SKM-1 (cell line): ENCODE data around the gene GINS1.

Source experiments
- DNase-seq: peaks from one replicate; lab custom pipeline; 2025; ENCODE audit not compliant: unreplicated experiment; lab: John Stamatoyannopoulos, UW

GINS1 gene

DNA sequence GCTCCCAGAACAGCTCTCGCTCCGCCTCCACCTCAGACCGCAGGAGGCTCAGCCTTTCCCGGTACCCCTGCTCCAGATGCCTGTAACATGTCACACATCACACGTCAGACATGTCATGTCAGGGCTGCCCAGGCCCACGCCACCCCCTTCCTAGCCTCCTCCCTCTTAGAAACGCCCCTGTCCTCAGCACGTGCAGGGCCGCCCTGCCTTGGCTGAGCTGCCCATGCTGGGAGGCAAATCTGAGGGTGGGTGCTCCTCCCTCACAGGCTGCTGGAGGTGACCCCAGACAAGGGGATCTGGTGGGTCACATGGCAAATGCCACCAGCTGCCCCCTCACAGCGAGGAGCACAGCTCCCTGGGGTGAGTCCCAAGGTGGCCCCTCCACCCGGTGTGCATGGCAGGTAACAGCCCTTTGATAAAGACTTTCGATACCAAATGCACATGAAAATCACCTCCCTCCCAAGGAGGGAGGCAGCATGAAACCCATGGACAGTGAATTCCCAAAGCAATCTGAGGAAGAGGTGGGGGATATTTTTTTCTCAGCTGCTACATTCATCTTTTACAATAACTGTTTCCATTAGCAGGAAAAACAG lies 84.1 kb downstream of the GINS1 start:
- no peak for DNase-seq

DNA sequence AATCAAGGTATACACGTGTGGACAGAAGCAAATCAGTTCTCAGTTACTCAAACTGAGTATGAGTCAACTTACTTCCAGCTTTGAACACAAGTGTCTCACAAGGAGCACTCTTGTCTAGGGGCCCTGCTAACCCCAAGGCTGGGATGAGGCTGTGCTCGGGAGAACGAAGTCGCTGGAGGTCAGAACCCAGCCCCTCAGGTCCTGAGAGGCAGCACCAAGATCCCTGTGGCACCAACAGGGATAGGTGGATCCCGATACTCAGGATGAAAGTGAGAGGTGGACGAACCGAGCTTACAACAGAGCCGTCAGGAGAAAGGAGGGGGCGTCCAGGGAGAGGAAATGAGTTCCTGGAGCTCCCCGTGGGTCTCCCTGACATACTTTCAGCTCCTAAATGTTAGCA lies 85.7 kb downstream of the GINS1 start:
- DNase-seq = no peak

DNA sequence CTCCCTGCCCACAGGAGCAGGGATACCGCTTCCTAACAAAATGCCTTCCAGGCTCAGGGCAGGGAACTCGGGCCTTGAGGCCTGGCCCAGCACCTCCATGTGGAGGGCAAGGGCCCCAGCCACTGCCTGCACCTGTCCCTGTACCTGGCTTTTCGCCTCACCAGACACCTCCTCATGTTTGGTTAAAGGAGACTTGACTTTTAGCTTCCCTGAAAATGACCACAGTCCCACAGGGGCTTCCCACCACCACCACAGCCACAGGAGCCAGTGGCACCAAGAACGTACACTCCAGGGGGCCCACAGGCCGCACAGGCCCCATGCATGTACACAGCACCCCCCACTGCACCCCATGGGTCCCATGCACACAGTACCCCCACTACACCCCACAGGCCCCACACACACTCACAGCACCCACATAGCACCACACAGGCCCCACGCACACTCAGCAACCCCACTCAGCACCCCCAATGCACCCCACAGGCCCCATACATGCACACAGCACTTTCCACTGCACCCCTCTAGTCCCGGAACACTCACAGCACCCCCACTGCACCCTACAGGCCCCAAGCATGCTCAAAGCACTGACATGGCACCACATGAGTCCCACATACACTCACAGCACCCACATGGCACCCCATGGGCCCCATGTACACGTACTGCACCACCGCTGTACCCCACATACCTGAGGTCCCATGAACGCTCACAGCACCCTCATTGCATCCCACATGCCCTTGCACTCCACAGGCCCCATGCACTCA lies 86.5 kb downstream of the GINS1 start:
- no peak for DNase-seq

DNA sequence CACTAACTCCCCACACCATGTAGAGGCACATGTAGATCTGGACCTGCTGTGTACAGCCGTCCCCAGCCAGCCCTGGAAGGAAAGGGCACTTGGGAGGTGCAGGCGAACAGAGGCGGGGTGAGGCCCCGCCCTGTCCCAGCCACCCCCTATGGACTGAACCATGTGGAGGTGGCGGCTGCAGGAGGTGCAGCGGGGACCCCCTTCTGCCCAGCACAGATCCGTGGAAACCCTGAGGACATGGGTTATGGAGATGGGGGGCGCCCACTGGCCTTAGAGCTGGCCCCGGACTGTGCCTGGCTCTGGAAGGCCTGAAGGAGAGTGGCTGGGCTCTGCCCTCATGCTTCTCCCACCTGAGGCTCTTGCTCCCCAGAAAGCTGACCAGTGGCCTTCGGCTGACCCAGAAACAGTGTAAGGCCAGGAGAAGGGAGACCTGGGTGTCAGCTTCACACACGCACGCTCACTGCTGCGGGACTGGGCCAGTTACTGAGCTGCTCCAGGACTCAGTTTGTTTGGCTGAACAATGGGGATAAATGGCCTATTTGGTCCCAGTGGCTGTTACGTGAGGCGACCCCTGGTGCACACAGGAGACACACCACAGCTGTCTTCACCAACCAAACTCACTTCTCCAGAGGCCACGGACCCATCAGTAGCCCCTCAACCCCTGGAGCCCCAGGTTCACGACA lies 87.2 kb downstream of the GINS1 start:
- no peak for DNase-seq

DNA sequence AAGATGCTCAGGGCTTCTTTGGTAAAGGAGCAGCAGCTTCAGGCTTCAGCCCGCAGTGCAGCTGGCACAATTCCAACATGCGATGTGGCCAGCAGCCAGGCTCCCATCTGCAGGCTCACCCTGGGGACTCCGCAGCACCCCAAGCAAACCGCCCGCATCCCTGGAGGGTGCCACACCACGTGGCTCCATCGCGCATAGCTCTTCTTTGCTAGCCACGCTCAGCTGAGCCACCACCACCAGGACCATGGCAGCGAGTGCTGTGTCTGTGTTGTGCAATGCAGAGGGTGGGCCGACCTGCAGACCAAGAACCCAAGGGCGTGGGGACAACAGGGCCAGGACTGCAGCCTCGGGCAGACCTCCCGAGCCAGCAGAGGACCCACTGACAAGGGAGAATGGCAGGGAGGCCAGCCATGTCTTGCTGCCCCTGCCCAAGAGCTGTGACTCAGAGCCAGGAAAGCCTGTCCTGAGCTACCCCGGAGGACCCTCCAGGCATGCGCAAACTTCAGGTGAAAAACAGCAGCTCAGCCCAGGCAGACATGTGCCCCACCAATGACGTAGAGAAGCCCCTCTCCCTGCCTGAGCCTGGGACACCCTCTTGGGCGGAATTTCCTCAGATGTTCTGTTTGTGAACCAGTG lies 87.8 kb downstream of the GINS1 start:
- DNase-seq = no peak

DNA sequence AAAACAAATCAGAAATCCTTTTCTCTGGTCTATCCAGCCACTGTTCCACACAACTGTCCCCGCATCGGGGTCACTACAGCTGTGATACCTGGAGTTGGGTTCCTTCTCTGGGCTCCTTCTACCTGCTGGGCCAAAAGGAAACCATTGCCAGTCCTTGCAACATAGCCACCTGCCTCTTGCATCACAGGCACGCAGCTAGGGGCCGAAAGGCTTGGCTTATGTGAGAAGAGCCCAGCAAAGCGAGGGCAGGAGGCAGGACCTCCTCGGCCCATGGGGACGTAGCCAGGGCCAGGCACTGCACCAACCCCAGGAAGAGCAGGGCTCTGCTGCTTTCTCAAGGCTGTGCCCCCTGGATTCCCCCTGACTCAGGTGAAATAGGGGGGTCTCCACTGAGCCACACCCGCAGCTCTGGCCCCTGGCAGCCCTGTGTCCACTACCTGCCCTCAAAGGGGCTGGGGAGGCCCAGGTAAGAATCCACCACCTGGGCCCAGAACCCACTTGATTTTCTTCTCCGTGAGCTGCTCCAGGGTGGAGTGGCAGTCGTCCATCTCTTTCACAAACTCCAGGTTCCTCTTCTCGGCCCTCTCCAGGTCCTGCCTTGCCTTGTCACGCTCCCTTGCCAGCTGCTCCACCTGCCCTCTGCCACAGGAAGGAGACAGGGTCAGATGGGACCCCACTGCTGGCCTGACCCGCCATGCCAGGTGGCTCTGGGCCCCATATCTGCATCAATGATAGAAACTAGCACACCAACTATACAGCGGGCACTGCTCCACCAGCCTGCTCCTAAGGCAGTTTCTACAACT lies 88.9 kb downstream of the GINS1 start:
- DNase-seq = no peak

DNA sequence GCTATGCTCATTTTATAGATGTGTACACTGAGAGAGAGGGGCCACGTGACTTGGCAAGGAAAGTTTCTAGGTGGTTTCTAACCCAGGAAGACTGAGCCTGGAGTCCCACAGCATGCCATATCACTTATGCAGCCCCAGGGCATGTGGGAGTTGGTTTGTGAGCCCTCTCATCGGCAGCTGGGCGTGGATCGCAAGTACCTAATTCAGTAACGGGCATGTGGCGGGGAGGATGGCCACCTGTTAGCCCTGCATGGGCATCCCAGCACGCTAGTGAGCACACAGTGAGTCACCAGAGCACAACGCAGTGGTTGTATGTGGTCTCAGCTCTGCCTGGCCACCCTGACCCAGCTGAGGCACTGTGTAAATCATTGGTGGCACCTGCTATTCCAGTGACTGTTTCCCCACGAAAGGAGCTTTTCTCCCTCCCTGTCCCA lies 89.5 kb downstream of the GINS1 start:
- DNase-seq = no peak

DNA sequence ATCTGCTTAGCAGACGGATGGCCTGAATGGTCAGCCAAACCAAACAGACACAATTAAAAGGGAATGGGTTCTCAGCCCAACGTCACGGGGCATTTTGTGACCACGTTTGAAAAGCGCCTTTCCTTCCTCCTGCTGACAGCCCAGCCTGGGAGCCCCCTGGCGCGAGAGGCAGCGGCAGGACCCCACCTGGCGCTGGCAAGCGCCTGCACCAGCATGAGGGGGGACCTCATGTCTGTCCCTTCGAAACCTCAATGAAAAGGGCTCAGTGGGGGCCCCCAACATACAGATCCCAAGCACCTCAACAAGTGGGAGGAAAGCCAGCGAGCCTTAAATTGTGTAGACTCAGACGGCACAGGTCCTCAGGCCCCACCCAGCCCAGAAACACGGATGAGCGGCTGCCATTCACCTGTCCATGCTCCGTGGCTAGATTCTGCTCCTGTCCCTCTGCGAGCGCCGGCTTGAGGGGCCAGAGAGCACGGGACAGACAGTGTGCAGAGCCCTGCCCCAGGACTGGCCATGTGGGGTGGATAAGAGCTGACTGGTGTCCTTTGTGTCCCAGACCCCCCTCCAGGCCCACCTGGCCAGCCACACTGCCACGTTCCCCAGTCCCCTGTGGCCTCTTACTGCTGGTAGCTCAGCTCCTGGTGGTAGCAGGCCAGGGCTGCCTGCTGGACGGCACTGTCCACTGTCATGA lies 90.3 kb downstream of the GINS1 start:
- no peak for DNase-seq
